ENCODE results near the gene GRAP2. TPM values are rescaled to one million over a fixed set of nuclear protein-coding genes. Genes with fewer than 3 reads are reported as not detected.

The GRAP2 gene
- total RNA-seq, 1 experiment from 2014 or later = not detected

DNA sequence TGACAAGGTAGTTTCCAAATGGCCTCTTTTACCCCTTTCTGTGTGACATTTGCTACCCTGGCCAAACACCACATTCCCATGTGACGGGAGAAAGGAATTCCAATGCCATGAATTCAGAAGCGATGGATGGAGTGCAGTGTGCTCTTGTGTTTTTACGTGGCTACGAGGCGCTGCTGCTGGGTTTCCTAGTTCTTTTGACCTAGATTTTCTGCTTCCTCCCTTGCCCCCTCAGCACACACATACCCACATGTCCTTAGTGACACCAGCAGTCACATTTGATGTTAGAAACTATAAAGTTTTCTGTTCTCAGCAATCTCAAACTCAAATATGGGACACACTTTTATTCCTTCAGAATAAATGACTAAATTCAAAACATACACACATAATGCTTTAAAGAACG, 51.5 kb downstream of the GRAP2 start:
- no peaks in the 10 kb centered on the region for H3K36me3 Mint-ChIP-seq (ENCODE audit: insufficient read depth, unreplicated experiment)
- no peaks in the 10 kb centered on the region for H3K36me3 ChIP-seq (ENCODE audit: control insufficient read depth, insufficient read depth, low read length)
- no peak overlapping the region for H3K27ac Mint-ChIP-seq (ENCODE audit: unreplicated experiment)
- no peaks in the 10 kb centered on the region for H3K9me3 Mint-ChIP-seq (ENCODE audit: unreplicated experiment)
- no TSS peak for BruUV-seq (replicated peaks)
- TF ChIP-seq, protein P1, sequence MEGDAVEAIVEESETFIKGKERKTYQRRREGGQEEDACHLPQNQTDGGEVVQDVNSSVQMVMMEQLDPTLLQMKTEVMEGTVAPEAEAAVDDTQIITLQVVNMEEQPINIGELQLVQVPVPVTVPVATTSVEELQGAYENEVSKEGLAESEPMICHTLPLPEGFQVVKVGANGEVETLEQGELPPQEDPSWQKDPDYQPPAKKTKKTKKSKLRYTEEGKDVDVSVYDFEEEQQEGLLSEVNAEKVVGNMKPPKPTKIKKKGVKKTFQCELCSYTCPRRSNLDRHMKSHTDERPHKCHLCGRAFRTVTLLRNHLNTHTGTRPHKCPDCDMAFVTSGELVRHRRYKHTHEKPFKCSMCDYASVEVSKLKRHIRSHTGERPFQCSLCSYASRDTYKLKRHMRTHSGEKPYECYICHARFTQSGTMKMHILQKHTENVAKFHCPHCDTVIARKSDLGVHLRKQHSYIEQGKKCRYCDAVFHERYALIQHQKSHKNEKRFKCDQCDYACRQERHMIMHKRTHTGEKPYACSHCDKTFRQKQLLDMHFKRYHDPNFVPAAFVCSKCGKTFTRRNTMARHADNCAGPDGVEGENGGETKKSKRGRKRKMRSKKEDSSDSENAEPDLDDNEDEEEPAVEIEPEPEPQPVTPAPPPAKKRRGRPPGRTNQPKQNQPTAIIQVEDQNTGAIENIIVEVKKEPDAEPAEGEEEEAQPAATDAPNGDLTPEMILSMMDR (IDR thresholded peaks at IDR 0.05; ENCODE audit: insufficient read depth in 1 of 2, low read depth in 1 of 2, low read length in 1 of 2, severe bottlenecking in 1 of 2, unreplicated experiment in 1 of 2) = no peak
- H3K27me3 ChIP-seq (replicated peaks; ENCODE audit: control insufficient read depth, insufficient read depth, low read length) = no peaks in the 10 kb centered on the region
- H3K4me3 ChIP-seq (ENCODE audit: low read depth, low read length) = no peak overlapping the region
- H3K9me3 ChIP-seq = no peaks in the 10 kb centered on the region
- DNase-seq = no peak
- POLR2A ChIA-PET = no interaction called here
- no peaks in the 10 kb centered on the region for H3K4me1 Mint-ChIP-seq (ENCODE audit: low read depth, unreplicated experiment)
- no peaks in the 10 kb centered on the region for H3K4me1 ChIP-seq
- H3K4me3 Mint-ChIP-seq (ENCODE audit: unreplicated experiment) = no peak overlapping the region
- intact Hi-C loops (cut with micrococcal nuclease; ENCODE audit: unreplicated experiment) = loop anchor here (5.0 kb wide), 1 partner anchor 45 kb away; no protein-coding TSS in a partner anchor
- H3K27me3 Mint-ChIP-seq (ENCODE audit: insufficient read depth, unreplicated experiment) = peaks cover 3% of the 10 kb centered on the region
- CTCF ChIA-PET = interaction anchor here (0.5 kb wide), 1 partner anchor 455 kb away, joined by 4 read pairs; no protein-coding TSS in a partner anchor

DNA sequence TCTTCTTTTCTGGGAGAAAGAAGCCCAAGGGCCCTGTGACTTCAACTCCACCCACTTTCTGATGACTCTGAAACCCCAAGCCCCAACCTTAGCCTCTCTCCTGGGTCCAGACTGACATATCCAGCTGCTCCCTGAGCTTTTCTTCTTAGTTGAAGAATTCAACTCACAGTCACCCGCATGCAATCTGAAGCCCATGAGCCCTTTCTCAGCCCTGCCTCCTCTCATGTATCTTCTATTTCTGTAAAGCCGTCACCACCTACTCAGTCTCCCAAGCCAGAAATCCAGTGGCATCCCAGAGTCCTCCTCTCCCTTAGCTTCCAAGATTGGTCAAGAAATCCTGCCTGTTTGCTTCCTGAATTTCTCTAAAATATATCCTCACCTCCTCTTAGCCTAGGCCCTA, 52.2 kb downstream of the GRAP2 start:
- TF ChIP-seq, protein P1 (IDR thresholded peaks at IDR 0.05; ENCODE audit: insufficient read depth in 1 of 2, low read depth in 1 of 2, low read length in 1 of 2, severe bottlenecking in 1 of 2, unreplicated experiment in 1 of 2) = no peak
- BruUV-seq (replicated peaks) = no TSS peak
- DNase-seq = no peak
- peaks cover 3% of the 10 kb centered on the region for H3K27me3 Mint-ChIP-seq (ENCODE audit: insufficient read depth, unreplicated experiment)
- POLR2A ChIA-PET = no interaction called here
- no peaks in the 10 kb centered on the region for H3K4me1 Mint-ChIP-seq (ENCODE audit: low read depth, unreplicated experiment)
- no peaks in the 10 kb centered on the region for H3K36me3 Mint-ChIP-seq (ENCODE audit: insufficient read depth, unreplicated experiment)
- no peak overlapping the region for H3K4me3 Mint-ChIP-seq (ENCODE audit: unreplicated experiment)
- Histone ChIP-seq H3K4me1 (no peaks in the 10 kb centered on the region), H3K4me3 (ENCODE audit: low read depth, low read length) (no peak overlapping the region), H3K9me3 (no peaks in the 10 kb centered on the region), H3K36me3 (ENCODE audit: control insufficient read depth, insufficient read depth, low read length) (no peaks in the 10 kb centered on the region), H3K27me3 (replicated peaks; ENCODE audit: control insufficient read depth, insufficient read depth, low read length) (no peaks in the 10 kb centered on the region)
- intact Hi-C loops (cut with micrococcal nuclease; ENCODE audit: unreplicated experiment) = loop anchor here (5.0 kb wide), 1 partner anchor 44 kb away; no protein-coding TSS in a partner anchor
- H3K27ac Mint-ChIP-seq (ENCODE audit: unreplicated experiment) = no peak overlapping the region
- CTCF ChIA-PET = interaction anchor here (0.5 to 2.1 kb wide), 8 partner anchors 10 to 456 kb away, joined by 3 to 13 read pairs (median 5); partner anchors contain the start of gene FAM83F
- no peaks in the 10 kb centered on the region for H3K9me3 Mint-ChIP-seq (ENCODE audit: unreplicated experiment)

DNA sequence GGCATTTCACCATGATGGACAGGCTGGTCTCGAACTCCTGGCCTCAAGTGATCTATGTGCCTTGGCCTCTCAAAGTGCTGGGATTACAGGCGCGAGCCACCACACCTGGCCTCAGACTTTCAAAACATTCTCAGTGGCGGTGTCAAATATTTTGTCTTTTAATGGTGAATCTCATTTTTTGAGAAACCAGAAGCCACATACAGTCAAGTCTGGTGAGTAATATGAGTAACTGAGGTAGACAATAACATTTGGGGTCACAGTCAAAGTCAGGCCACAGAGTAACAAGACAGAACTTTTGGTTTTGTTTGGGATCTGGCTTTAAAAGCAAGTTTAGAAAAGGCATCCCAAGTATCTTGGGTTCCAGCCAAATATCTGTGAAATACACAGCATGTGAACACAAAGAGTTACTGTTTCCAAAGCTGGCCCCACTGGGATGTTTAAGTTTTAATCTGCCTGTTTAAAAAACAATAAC, 53.7 kb downstream of the GRAP2 start:
- H3K4me1 Mint-ChIP-seq (ENCODE audit: low read depth, unreplicated experiment) = no peaks in the 10 kb centered on the region
- DNase-seq = no peak
- H3K27ac Mint-ChIP-seq (ENCODE audit: unreplicated experiment) = no peak overlapping the region
- no peaks in the 10 kb centered on the region for H3K36me3 Mint-ChIP-seq (ENCODE audit: insufficient read depth, unreplicated experiment)
- no peaks in the 10 kb centered on the region for H3K9me3 ChIP-seq
- H3K4me1 ChIP-seq = no peaks in the 10 kb centered on the region
- ChIA-PET CTCF (interaction anchor here (2.1 kb wide), 1 partner anchor 70 kb away, joined by 13 read pairs; no protein-coding TSS in a partner anchor), POLR2A (no interaction called here)
- no peaks in the 10 kb centered on the region for H3K9me3 Mint-ChIP-seq (ENCODE audit: unreplicated experiment)
- H3K27me3 Mint-ChIP-seq (ENCODE audit: insufficient read depth, unreplicated experiment) = peaks cover 3% of the 10 kb centered on the region
- no peak overlapping the region for H3K4me3 ChIP-seq (ENCODE audit: low read depth, low read length)
- intact Hi-C loops (cut with micrococcal nuclease; ENCODE audit: unreplicated experiment) = loop anchor here (5.0 kb wide), 1 partner anchor 43 kb away; no protein-coding TSS in a partner anchor
- H3K4me3 Mint-ChIP-seq (ENCODE audit: unreplicated experiment) = no peak overlapping the region
- H3K36me3 ChIP-seq (ENCODE audit: control insufficient read depth, insufficient read depth, low read length) = no peaks in the 10 kb centered on the region
- BruUV-seq (replicated peaks) = no TSS peak
- H3K27me3 ChIP-seq (replicated peaks; ENCODE audit: control insufficient read depth, insufficient read depth, low read length) = no peaks in the 10 kb centered on the region
- TF ChIP-seq, protein P1 (IDR thresholded peaks at IDR 0.05; ENCODE audit: insufficient read depth in 1 of 2, low read depth in 1 of 2, low read length in 1 of 2, severe bottlenecking in 1 of 2, unreplicated experiment in 1 of 2) = no peak
